T-cell (primary cell): Measurements from ENCODE around the gene STIM1. TPM values are rescaled to one million over a fixed set of nuclear protein-coding genes. Genes with fewer than 3 reads are reported as not detected.

Experiments
- ATAC-seq, 4 experiments: fragments of 200-7000 bp in 3 of 4; fragments of 150-1000 bp in 1 of 4; cut with Tn5 transposase; replicated peaks in 1 of 4; 1 replicate in 3 of 4; 2 replicates in 1 of 4; pipeline ENCODE4 v1.10.0; 2021; ENCODE audit warnings: moderate library complexity in 3 of 4, mild to moderate bottlenecking in 2 of 4, moderate number of reproducible peaks in 1 of 4
- CTCF ChIA-PET, 2 donors: fragments of 300-600 bp; sonication (Branson Sonifier 250); formaldehyde crosslinking; loops; one replicate each; lab custom pipeline; 2022; ENCODE audit warnings: antibody characterized with exemption in 2 of 2; lab: Charles Lee
- POLR2A ChIA-PET, 2 donors: fragments of 300-600 bp; sonication (Branson Sonifier 250); formaldehyde crosslinking; loops; one replicate each; lab custom pipeline; 2022; ENCODE audit warnings: antibody characterized with exemption in 2 of 2; lab: Charles Lee
- DNase-seq, 35 experiments: peaks; one replicate each; pipeline versions ENCODE4 v3.0.0 to v3.0.0-alpha.2; 2013 to 2023
- H3K27ac ChIP-seq: one replicate; pipeline ENCODE4 v1.5.1; 2013; ENCODE audit warnings: low read length
- H3K27me3 ChIP-seq, 2 experiments: replicated peaks in 1 of 2; 1 replicate in 1 of 2; 2 replicates in 1 of 2; pipeline versions ENCODE4 v1.6.1 to v1.7.0; 2013; ENCODE audit warnings: low read length in 1 of 2, mixed read lengths in 1 of 2; ENCODE audit not compliant: control insufficient read depth in 2 of 2, insufficient read depth in 2 of 2; ENCODE audit errors: extremely low read depth in 1 of 2
- H3K36me3 ChIP-seq, 2 donors: 1 replicate in 1 of 2; 2 replicates in 1 of 2; pipeline versions ENCODE4 v1.6.1 to v1.7.0; 2013; ENCODE audit warnings: low read length in 1 of 2; ENCODE audit not compliant: control insufficient read depth in 2 of 2, insufficient read depth in 1 of 2; ENCODE audit errors: extremely low read depth in 1 of 2
- H3K4me1 ChIP-seq, 2 experiments: 1 replicate in 1 of 2; 2 replicates in 1 of 2; pipeline versions ENCODE4 v1.6.1 to v1.7.0; 2013; ENCODE audit warnings: low read length in 2 of 2, mixed read lengths in 1 of 2; ENCODE audit not compliant: insufficient read depth in 2 of 2, control insufficient read depth in 1 of 2; ENCODE audit errors: extremely low read depth in 1 of 2
- H3K4me3 ChIP-seq, 2 donors: 1 replicate in 1 of 2; 2 replicates in 1 of 2; pipeline versions ENCODE4 v1.5.1 to v1.7.0; 2013; ENCODE audit warnings: mild to moderate bottlenecking in 2 of 2, low read length in 1 of 2, moderate library complexity in 1 of 2; ENCODE audit not compliant: control insufficient read depth in 1 of 2; ENCODE audit errors: extremely low read depth in 1 of 2
- H3K9me3 ChIP-seq: 2 replicates; pipeline ENCODE4 v1.7.0; 2013
- H3K27ac Mint-ChIP-seq, 2 donors: one replicate each; pipeline ENCODE4 v1.8.0; 2020 to 2021; ENCODE audit warnings: mild to moderate bottlenecking in 2 of 2, mixed read lengths in 2 of 2
- H3K27me3 Mint-ChIP-seq, 2 donors: one replicate each; pipeline ENCODE4 v1.8.0; 2021 to 2022; ENCODE audit warnings: mixed read lengths in 2 of 2
- H3K36me3 Mint-ChIP-seq: one replicate; pipeline ENCODE4 v1.8.0; 2021; ENCODE audit warnings: mixed read lengths
- H3K4me1 Mint-ChIP-seq, 3 donors: one replicate each; pipeline ENCODE4 v1.8.0; 2020 to 2022; ENCODE audit warnings: mixed read lengths in 3 of 3, mild to moderate bottlenecking in 1 of 3
- H3K4me3 Mint-ChIP-seq, 3 donors: one replicate each; pipeline ENCODE4 v1.8.0; 2020 to 2022; ENCODE audit warnings: mild to moderate bottlenecking in 3 of 3, mixed read lengths in 3 of 3, moderate library complexity in 3 of 3
- H3K9me3 Mint-ChIP-seq, 3 donors: one replicate each; pipeline ENCODE4 v1.8.0; 2020 to 2022; ENCODE audit warnings: mixed read lengths in 3 of 3
- WGBS: methylation state at CpG from one replicate; pipeline ENCODE4 v1.1.5; 2013; ENCODE audit warnings: missing lambda C conversion rate; ENCODE audit not compliant: insufficient coverage; 5-methylcytosine and 5-hydroxymethylcytosine counted together
- total RNA-seq, 35 experiments: library from RNA in 6 of 35; stranded (reverse) in 6 of 35; fragments of 120-200 nt in 1 of 35; gene quantifications; one replicate each; pipeline versions ENCODE4 v1.2.1 to v1.2.4 and lab custom pipeline; 2013 to 2026

STIM1 gene
- total RNA-seq, 5 donors from 2014 or later (not counting 1 experiment from before 2014, with no cell fraction given), result 87.6 to 139 (median 94.5) TPM

GRCh38 chr11:3832816-3833215, 22.6 kb upstream of the STIM1 start:
- Histone ChIP-seq H3K36me3 (peaks cover 10 to 56% of the 10 kb centered on the region in 2 donors), H3K4me3 (no peak overlapping the region), H3K9me3 (no peaks in the 10 kb centered on the region), H3K27me3 (no peaks in the 10 kb centered on the region), H3K27ac (peak overlapping the region; percentile 47), H3K4me1 (peaks cover 46 to 77% of the 10 kb centered on the region in 2 experiments)
- ATAC-seq (no peak), DNase-seq (no peak)
- peak overlapping the region; percentile 90 to 94 for H3K27ac Mint-ChIP-seq
- peak overlapping the region in 2 of 3 donors; percentile 25 to 89 for H3K4me3 Mint-ChIP-seq
- H3K9me3 Mint-ChIP-seq, result no peaks in the 10 kb centered on the region
- 100% methylated on average over 1 of the region's 2 CpGs for WGBS
- peaks cover 43% of the 10 kb centered on the region for H3K36me3 Mint-ChIP-seq
- CTCF ChIA-PET, result interaction anchor here in 1 of 2 donors (0.6 to 0.8 kb wide), 2 partner anchors 17 to 21 kb away, joined by 3 to 5 read pairs; no protein-coding TSS in a partner anchor
- peaks cover 74 to 89% (median 76%) of the 10 kb centered on the region in 3 donors for H3K4me1 Mint-ChIP-seq
- POLR2A ChIA-PET, result interaction anchor here in 1 of 2 donors (0.6 to 1.0 kb wide), 3 partner anchors 38 to 174 kb away, joined by 3 read pairs; no protein-coding TSS in a partner anchor
- no peaks in the 10 kb centered on the region for H3K27me3 Mint-ChIP-seq

DNA sequence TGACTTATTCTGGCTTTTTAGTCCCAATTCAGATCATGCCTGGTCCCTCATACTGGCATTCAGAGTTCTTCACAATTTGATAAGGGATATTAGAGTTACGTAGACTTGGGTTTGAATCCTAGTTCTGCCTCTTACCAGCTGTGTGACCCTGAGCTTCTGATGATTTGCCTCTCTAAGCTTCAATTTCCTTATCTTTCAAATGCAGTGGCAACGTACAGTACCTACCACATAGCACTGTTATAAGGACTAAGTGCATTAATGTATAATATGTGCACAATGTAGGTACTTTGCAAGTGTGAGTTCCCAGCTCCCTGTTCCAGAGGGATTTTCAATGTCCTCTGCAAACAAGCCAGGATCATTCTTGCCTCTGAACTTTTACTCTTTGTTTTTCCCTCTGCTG, 22.0 kb upstream of the STIM1 start:
- Histone ChIP-seq H3K4me1 (peaks cover 53 to 83% of the 10 kb centered on the region in 2 experiments), H3K27ac (peak overlapping the region; percentile 47), H3K27me3 (no peaks in the 10 kb centered on the region), H3K9me3 (no peaks in the 10 kb centered on the region), H3K4me3 (no peak overlapping the region), H3K36me3 (peaks cover 6 to 51% of the 10 kb centered on the region in 2 donors)
- CTCF ChIA-PET, result interaction anchor here in 1 of 2 donors (0.6 to 0.8 kb wide), 2 partner anchors 16 to 39 kb away, joined by 3 to 5 read pairs; no protein-coding TSS in a partner anchor
- Mint-ChIP-seq H3K27ac (peak overlapping the region; percentile 90 to 94), H3K4me1 (peaks cover 76 to 89% (median 80%) of the 10 kb centered on the region in 3 donors), H3K9me3 (no peaks in the 10 kb centered on the region), H3K27me3 (no peaks in the 10 kb centered on the region), H3K36me3 (peaks cover 44% of the 10 kb centered on the region), H3K4me3 (peak overlapping the region; percentile 0 to 89 (median 64))
- POLR2A ChIA-PET, result interaction anchor here in 1 of 2 donors (0.7 kb wide), 1 partner anchor 174 kb away, joined by 3 read pairs; no protein-coding TSS in a partner anchor
- no peak for DNase-seq
- no peak for ATAC-seq
- 100% methylated on average over 1 of the region's 2 CpGs for WGBS

GRCh38 chr11:3834349-3834663, 21.2 kb upstream of the STIM1 start:
- H3K27ac Mint-ChIP-seq, result peak overlapping the region; percentile 90 to 94
- ATAC-seq (no peak), DNase-seq (no peak)
- Histone ChIP-seq H3K27ac (peak overlapping the region; percentile 47), H3K27me3 (no peaks in the 10 kb centered on the region), H3K4me3 (peak overlapping the region in 1 of 2 donors; percentile 49), H3K9me3 (no peaks in the 10 kb centered on the region), H3K36me3 (peaks cover 6 to 49% of the 10 kb centered on the region in 2 donors), H3K4me1 (peaks cover 59 to 92% of the 10 kb centered on the region in 2 experiments)
- peak overlapping the region; percentile 64 to 89 (median 68) for H3K4me3 Mint-ChIP-seq
- peaks cover 48% of the 10 kb centered on the region for H3K36me3 Mint-ChIP-seq
- H3K27me3 Mint-ChIP-seq, result no peaks in the 10 kb centered on the region
- ChIA-PET POLR2A (no interaction called here), CTCF (interaction anchor here in 1 of 2 donors (0.6 kb wide), 1 partner anchor 38 kb away, joined by 3 read pairs; no protein-coding TSS in a partner anchor)
- peaks cover 85 to 95% (median 89%) of the 10 kb centered on the region in 3 donors for H3K4me1 Mint-ChIP-seq
- H3K9me3 Mint-ChIP-seq, result no peaks in the 10 kb centered on the region
- WGBS, result 61% methylated on average over 2 of the region's 4 CpGs

- peak overlapping the region; percentile 90 to 94 for H3K27ac Mint-ChIP-seq
- H3K27ac ChIP-seq, result peak overlapping the region; percentile 47
- peaks cover 59 to 93% of the 10 kb centered on the region in 2 experiments for H3K4me1 ChIP-seq
- no peaks in the 10 kb centered on the region for H3K9me3 ChIP-seq
- POLR2A ChIA-PET, result no interaction called here
- ATAC-seq (no peak), DNase-seq (peak in 9 of 35 experiments; percentile 9 to 51 (median 26))
- WGBS, result 39% methylated on average over 2 of the region's 7 CpGs
- H3K9me3 Mint-ChIP-seq, result no peaks in the 10 kb centered on the region
- H3K36me3 Mint-ChIP-seq, result peaks cover 48% of the 10 kb centered on the region
- CTCF ChIA-PET, result interaction anchor here (1.1 to 9.9 kb wide), 3 partner anchors 10 to 238 kb away, joined by 3 to 248 read pairs (median 4); partner anchors contain the start of gene STIM1 (in 1 of the 2)
- peaks cover 90 to 98% (median 94%) of the 10 kb centered on the region in 3 donors for H3K4me1 Mint-ChIP-seq
- no peaks in the 10 kb centered on the region for H3K27me3 ChIP-seq
- H3K27me3 Mint-ChIP-seq, result no peaks in the 10 kb centered on the region
- H3K36me3 ChIP-seq, result peaks cover 2 to 44% of the 10 kb centered on the region in 2 donors
- peak overlapping the region; percentile 64 to 89 (median 68) for H3K4me3 Mint-ChIP-seq
- peak overlapping the region in 1 of 2 donors; percentile 49 for H3K4me3 ChIP-seq
Measured at GRCh38 chr11:3834664-3835461, 20.6 kb upstream of the STIM1 start.

- Mint-ChIP-seq H3K9me3 (no peaks in the 10 kb centered on the region), H3K36me3 (peaks cover 44% of the 10 kb centered on the region), H3K27ac (peak overlapping the region; percentile 90 to 94), H3K27me3 (no peaks in the 10 kb centered on the region), H3K4me3 (peak overlapping the region; percentile 64 to 89 (median 68)), H3K4me1 (peaks cover 90 to 94% (median 91%) of the 10 kb centered on the region in 3 donors)
- CTCF ChIA-PET, result interaction anchor here (0.7 to 9.9 kb wide), 5 partner anchors 10 to 237 kb away, joined by 3 to 248 read pairs (median 4); partner anchors contain the start of gene STIM1 (in 1 of the 2)
- H3K4me3 ChIP-seq, result no peak overlapping the region
- ATAC-seq, result no peak
- POLR2A ChIA-PET, result interaction anchor here (0.6 to 0.7 kb wide), 3 partner anchors 19 to 151 kb away, joined by 3 to 10 read pairs (median 3); no protein-coding TSS in a partner anchor
- H3K4me1 ChIP-seq, result peaks cover 59 to 90% of the 10 kb centered on the region in 2 experiments
- 82% methylated on average over 1 of the region's 4 CpGs for WGBS
- no peaks in the 10 kb centered on the region for H3K27me3 ChIP-seq
- H3K27ac ChIP-seq, result peak overlapping the region; percentile 47
- H3K36me3 ChIP-seq, result peaks cover under 1 to 36% of the 10 kb centered on the region in 2 donors
- H3K9me3 ChIP-seq, result no peaks in the 10 kb centered on the region
- DNase-seq, result no peak
Measured at GRCh38 chr11:3835751-3836150, 19.7 kb upstream of the STIM1 start.

- peak overlapping the region; percentile 98 for H3K27ac ChIP-seq
- no peaks in the 10 kb centered on the region for H3K27me3 ChIP-seq
- peaks cover 62 to 84% of the 10 kb centered on the region in 2 experiments for H3K4me1 ChIP-seq
- 6% methylated on average over 2 of the region's 5 CpGs for WGBS
- POLR2A ChIA-PET, result interaction anchor here (0.5 to 1.0 kb wide), 7 partner anchors 11 to 106 kb away, joined by 3 to 8 read pairs (median 3); partner anchors contain the start of gene PGAP2 (in 1 of the 2)
- Mint-ChIP-seq H3K9me3 (no peaks in the 10 kb centered on the region), H3K27ac (peak overlapping the region; percentile 92 to 95), H3K4me1 (peaks cover 82 to 87% (median 83%) of the 10 kb centered on the region in 3 donors), H3K27me3 (no peaks in the 10 kb centered on the region), H3K4me3 (peak overlapping the region; percentile 85 to 89 (median 89)), H3K36me3 (peaks cover 32% of the 10 kb centered on the region)
- no peaks in the 10 kb centered on the region for H3K9me3 ChIP-seq
- peak overlapping the region; percentile 61 to 88 for H3K4me3 ChIP-seq
- DNase-seq (peak in 34 of 35 experiments; percentile 37 to 71 (median 55)), ATAC-seq (peak; percentile 6 to 15 (median 10))
- CTCF ChIA-PET, result interaction anchor here (0.5 to 9.9 kb wide), 14 partner anchors 12 to 280 kb away, joined by 3 to 248 read pairs (median 4); partner anchors contain the start of gene STIM1 (in 1 of the 2)
- peaks cover 0 to 26% of the 10 kb centered on the region in 2 donors for H3K36me3 ChIP-seq
Measured at GRCh38 chr11:3836903-3837302, 18.6 kb upstream of the STIM1 start.
